Adrenal gland (tissue), 12 donors: Measurements from ENCODE around the gene SNX32. TPM values are rescaled to one million over a fixed set of nuclear protein-coding genes. Genes with fewer than 3 reads are reported as not detected.

Source experiments
- DNase-seq, 7 donors: peaks; one replicate each; pipeline ENCODE4 v3.0.0-alpha.2; 2019 to 2020
- H3K27ac ChIP-seq, 5 donors: fragments of 200-600 bp; sonication (generic) in 4 of 5; 1 replicate in 3 of 5; 2 replicates in 2 of 5; pipeline versions ENCODE4 v1.5.1 to v1.8.0; 2016 to 2020; ENCODE audit warnings: mild to moderate bottlenecking in 1 of 5
- H3K27me3 ChIP-seq: fragments of 200-600 bp; 2 replicates; pipeline ENCODE4 v1.8.0; 2021
- H3K36me3 ChIP-seq, 2 donors: fragments of 200-600 bp; replicated peaks in 1 of 2; 1 replicate in 1 of 2; 2 replicates in 1 of 2; pipeline versions ENCODE4 v1.5.1 to v1.8.0; 2018 to 2022
- H3K4me1 ChIP-seq, 2 donors: fragments of 200-600 bp; replicated peaks in 1 of 2; 1 replicate in 1 of 2; 2 replicates in 1 of 2; pipeline versions ENCODE4 v1.5.1 to v1.8.0; 2018 to 2021
- H3K4me3 ChIP-seq, 4 donors: fragments of 200-600 bp; sonication (generic) in 3 of 4; one replicate each; pipeline ENCODE4 v1.5.1; 2016 to 2018
- H3K9me3 ChIP-seq, 3 donors: fragments of 200-600 bp; sonication (generic) in 1 of 3; replicated peaks in 1 of 3; 1 replicate in 2 of 3; 2 replicates in 1 of 3; pipeline versions ENCODE4 v1.5.1 to v1.8.0; 2016 to 2021
- CTCF ChIP-seq, 6 experiments: fragments of 450-650 bp in 4 of 6; fragments of 200-600 bp in 2 of 6; sonication (generic) in 1 of 6; IDR thresholded peaks; 1 replicate in 5 of 6; 2 replicates in 1 of 6; pipeline versions ENCODE4 v1.5.1 to v1.8.0; 2016 to 2021; ENCODE audit warnings: antibody characterized with exemption in 6 of 6, mild to moderate bottlenecking in 2 of 6, moderate library complexity in 1 of 6
- POLR2A ChIP-seq, 2 donors: fragments of 450-650 bp; IDR thresholded peaks; one replicate each; pipeline ENCODE4 v1.6.1; 2017; ENCODE audit warnings: antibody characterized with exemption in 2 of 2, mild to moderate bottlenecking in 2 of 2, moderate library complexity in 1 of 2
- WGBS, 4 donors: extraction: QIAGEN DNeasy Blood & Tissue Kit in 2 of 4; methylation state at CpG; one replicate each; pipeline versions ENCODE4 v1.1.5 to v1.1.7; 2013 to 2017; 5-methylcytosine and 5-hydroxymethylcytosine counted together
- intact Hi-C, 2 donors: fragments of 100-400 bp; cut with DNase I; formaldehyde crosslinking; loops; one replicate each; pipeline versions ENCODE4 v1.14.1 to v1.15.0; 2022 to 2023
- polyA plus RNA-seq, 3 donors: library from polyadenylated mRNA; stranded (reverse); fragments of 200-250 nt in 2 of 3; fragments of 350-450 nt in 1 of 3; fragmentation: Illumina TruSeq in 1 of 3; extraction: RNeasy Lipid Tissue Mini Kit (QIAGEN cat#74804) in 1 of 3; gene quantifications; one replicate each; pipeline ENCODE4 v1.2.3, GENCODE V29; 2013 to 2014
- total RNA-seq, 9 donors: library from RNA; depleted of rRNA in 4 of 9; stranded (reverse); fragments of >200 nt in 4 of 9; fragments of 120-200 nt in 1 of 9; fragmentation: NEBNext Ultra II Directional in 1 of 9; extraction: Animal tissue kit (Norgen Biotek cat#: 25700) in 1 of 9; gene quantifications; one replicate each; pipeline versions ENCODE4 v1.1.0 to v1.2.4, GENCODE V29; 2013 to 2023
- donor health status: healthy with polysubstance abuse.
- donor health status: Bipolar disorder and iron deficiency.
- donor health status: DM: yes; HTN: yes; CAD: no.
- donor health status: DM: no; HTN: no; CAD: no.
- donor health status: DM: no; HTN: no; CAD: no.
- donor health status: DM: yes; HTN: yes; CAD: no.

SNX32 gene
- total and polyA plus RNA-seq, 12 donors = 0.11 to 1.2 (median 0.50) TPM; not detected in 3

- Histone ChIP-seq H3K4me1 (peaks cover 0 to 13% of the 10 kb centered on the region in 2 donors), H3K4me3 (no peak overlapping the region), H3K36me3 (no peaks in the 10 kb centered on the region), H3K27ac (no peak overlapping the region), H3K27me3 (peaks cover 48% of the 10 kb centered on the region), H3K9me3 (no peaks in the 10 kb centered on the region)
- WGBS, 4 donors = 81 to 92% (median 83%) methylated on average over 9 to 14 of the region's 14 CpGs
- no peak for DNase-seq
- intact Hi-C loops = no loop called here
- TF ChIP-seq POLR2A (IDR thresholded peaks at IDR 0.05) (no peak), CTCF (IDR thresholded peaks at IDR 0.05) (no peak)
Measured at GRCh38 chr11:65789230-65790103, 44.3 kb upstream of the SNX32 start.

GRCh38 chr11:65790104-65790901 is 43.5 kb upstream of the SNX32 start:
- TF ChIP-seq POLR2A (IDR thresholded peaks at IDR 0.05) (no peak), CTCF (IDR thresholded peaks at IDR 0.05) (no peak)
- H3K9me3 ChIP-seq = no peaks in the 10 kb centered on the region
- no peak overlapping the region for H3K27ac ChIP-seq
- no peak for DNase-seq
- H3K4me3 ChIP-seq = no peak overlapping the region
- H3K4me1 ChIP-seq = peaks cover 0 to 13% of the 10 kb centered on the region in 2 donors
- intact Hi-C loops = no loop called here
- WGBS, 4 donors = 81 to 88% (median 87%) methylated on average over 7 to 13 of the region's 13 CpGs
- H3K36me3 ChIP-seq = no peaks in the 10 kb centered on the region
- H3K27me3 ChIP-seq = peaks cover 50% of the 10 kb centered on the region

GRCh38 chr11:65790902-65791650 is 42.7 kb upstream of the SNX32 start:
- 82 to 92% (median 91%) methylated on average over 14 to 18 of the region's 18 CpGs for WGBS, 4 donors
- no peak overlapping the region for H3K27ac ChIP-seq
- no peak overlapping the region for H3K4me3 ChIP-seq
- H3K36me3 ChIP-seq = no peaks in the 10 kb centered on the region
- no peak for TF ChIP-seq CTCF (IDR thresholded peaks at IDR 0.05)
- DNase-seq = no peak
- peaks cover 0 to 13% of the 10 kb centered on the region in 2 donors for H3K4me1 ChIP-seq
- H3K27me3 ChIP-seq = peaks cover 46% of the 10 kb centered on the region
- no peaks in the 10 kb centered on the region for H3K9me3 ChIP-seq
- intact Hi-C loops = no loop called here
